H1 (cell line): ENCODE data around the gene MINPP1. TPM values are rescaled to one million over a fixed set of nuclear protein-coding genes. Genes with fewer than 3 reads are reported as not detected.

Source experiments
- CTCF ChIA-PET: fragments of 300-600 bp; sonication (Branson Sonifier 250); formaldehyde crosslinking; loops from one replicate; lab custom pipeline; 2021; ENCODE audit not compliant: partially characterized antibody; lab: Charles Lee
- POLR2A ChIA-PET: fragments of 300-600 bp; sonication (Branson Sonifier 250); formaldehyde crosslinking; loops from one replicate; lab custom pipeline; 2021; ENCODE audit warnings: inconsistent platforms; ENCODE audit not compliant: partially characterized antibody; lab: Charles Lee
- DNase-seq, 2 experiments: peaks; one replicate each; pipeline versions ENCODE4 v3.0.0 to v3.0.0-alpha.2; 2010 to 2022; ENCODE audit warnings: low spot score in 2 of 2, low read depth in 1 of 2, mixed read lengths in 1 of 2
- FAIRE-seq: peaks from 2 replicates; lab custom pipeline; 2011; peaks lifted over from hg19 to GRCh38; lab: Jason Lieb, UNC
- H2AFZ ChIP-seq: 2 replicates; pipeline ENCODE4 v1.8.1; 2012; ENCODE audit warnings: low read length, inconsistent platforms
- H2AK5ac ChIP-seq: 2 replicates; pipeline ENCODE4 v1.6.1; 2013; ENCODE audit warnings: low read depth, low read length
- H2BK120ac ChIP-seq: replicated peaks from 2 replicates; pipeline ENCODE3; 2013; ENCODE audit warnings: low read depth, low read length, inconsistent platforms
- H2BK12ac ChIP-seq: 2 replicates; pipeline ENCODE4 v1.6.1; 2013; ENCODE audit warnings: low read depth, low read length
- H2BK15ac ChIP-seq: 2 replicates; pipeline ENCODE4 v1.6.1; 2013; ENCODE audit warnings: low read length
- H2BK20ac ChIP-seq: 2 replicates; pipeline ENCODE4 v1.6.1; 2013; ENCODE audit warnings: low read length
- H2BK5ac ChIP-seq: 2 replicates; pipeline ENCODE4 v1.6.1; 2013; ENCODE audit warnings: low read depth, low read length
- H3K14ac ChIP-seq: 2 replicates; pipeline ENCODE4 v1.6.1; 2013; ENCODE audit warnings: inconsistent platforms; ENCODE audit not compliant: insufficient read length
- H3K18ac ChIP-seq: 2 replicates; pipeline ENCODE4 v1.6.1; 2013; ENCODE audit warnings: low read length; ENCODE audit errors: extremely low read depth
- H3K23ac ChIP-seq: 2 replicates; pipeline ENCODE4 v1.6.1; 2013; ENCODE audit warnings: inconsistent platforms; ENCODE audit not compliant: insufficient read length
- H3K23me2 ChIP-seq: 2 replicates; pipeline ENCODE4 v1.6.1; 2013; ENCODE audit warnings: low read depth, low read length
- H3K27ac ChIP-seq: 2 replicates; pipeline ENCODE4 v1.6.1; 2011; ENCODE audit warnings: low read depth, low read length, inconsistent platforms
- H3K27me3 ChIP-seq, 4 experiments: replicated peaks in 1 of 4; 1 replicate in 1 of 4; 2 replicates in 3 of 4; pipeline versions ENCODE4 v1.6.1 to v1.8.1; 2011 to 2013; ENCODE audit warnings: low read length in 3 of 4, mild to moderate bottlenecking in 3 of 4, inconsistent platforms in 2 of 4, mixed read lengths in 2 of 4, moderate library complexity in 1 of 4; ENCODE audit not compliant: control insufficient read depth in 3 of 4, insufficient read depth in 3 of 4; ENCODE audit errors: extremely low read depth in 1 of 4
- H3K36me3 ChIP-seq, 4 experiments: 2 replicates each; pipeline versions ENCODE4 v1.6.1 to v1.8.1; 2011 to 2013; ENCODE audit warnings: mild to moderate bottlenecking in 4 of 4, low read length in 3 of 4, moderate library complexity in 2 of 4, control low read depth in 1 of 4, inconsistent platforms in 1 of 4; ENCODE audit not compliant: insufficient read depth in 4 of 4, control insufficient read depth in 2 of 4
- H3K4ac ChIP-seq: replicated peaks from 2 replicates; pipeline ENCODE3; 2013; ENCODE audit warnings: low read length, low read depth, mixed read lengths, inconsistent platforms; ENCODE audit not compliant: insufficient read length
- H3K4me1 ChIP-seq, 4 experiments: replicated peaks in 1 of 4; 1 replicate in 1 of 4; 2 replicates in 3 of 4; pipeline versions ENCODE4 v1.6.1 to v1.8.1; 2011 to 2013; ENCODE audit warnings: low read length in 3 of 4, inconsistent platforms in 2 of 4, mixed read lengths in 1 of 4; ENCODE audit not compliant: insufficient read depth in 4 of 4, control insufficient read depth in 3 of 4
- H3K4me2 ChIP-seq, 2 experiments: 2 replicates each; pipeline versions ENCODE4 v1.6.1 to v1.8.1; 2011 to 2013; ENCODE audit warnings: low read depth in 2 of 2, low read length in 2 of 2, control low read depth in 1 of 2, inconsistent platforms in 1 of 2, mild to moderate bottlenecking in 1 of 2; ENCODE audit not compliant: insufficient read depth in 1 of 2
- H3K4me3 ChIP-seq, 4 experiments: fragments of 200-600, 300-600 bp in 1 of 4; sonication (generic), shearing (Covaris generic), sonication (Bioruptor Twin) in 1 of 4; 2 replicates each; pipeline versions ENCODE4 v1.5.1 to v1.8.1; 2011 to 2016; ENCODE audit warnings: low read length in 4 of 4, low read depth in 3 of 4, control low read depth in 2 of 4, inconsistent platforms in 2 of 4, mild to moderate bottlenecking in 2 of 4, mixed read lengths in 1 of 4, moderate library complexity in 1 of 4; ENCODE audit not compliant: insufficient read depth in 2 of 4; ENCODE audit errors: extremely low read depth in 1 of 4
- H3K56ac ChIP-seq: replicated peaks from 2 replicates; pipeline ENCODE3; 2013; ENCODE audit warnings: low read depth, mild to moderate bottlenecking, mixed read lengths, low read length, inconsistent platforms; ENCODE audit not compliant: insufficient read length
- H3K79me1 ChIP-seq: 2 replicates; pipeline ENCODE4 v1.6.1; 2013; ENCODE audit warnings: low read depth, low read length, control low read depth
- H3K79me2 ChIP-seq, 2 experiments: 2 replicates each; pipeline versions ENCODE4 v1.6.1 to v1.8.1; 2012 to 2013; ENCODE audit warnings: low read length in 2 of 2, mild to moderate bottlenecking in 2 of 2, inconsistent platforms in 1 of 2; ENCODE audit not compliant: insufficient read depth in 2 of 2, control insufficient read depth in 1 of 2
- H3K9ac ChIP-seq, 4 experiments: replicated peaks in 1 of 4; 1 replicate in 1 of 4; 2 replicates in 3 of 4; pipeline versions ENCODE4 v1.6.1 to v1.8.1; 2011 to 2013; ENCODE audit warnings: low read depth in 3 of 4, low read length in 3 of 4, control low read depth in 2 of 4, mild to moderate bottlenecking in 2 of 4, moderate library complexity in 2 of 4, inconsistent platforms in 1 of 4; ENCODE audit errors: extremely low read depth in 1 of 4
- H3K9me3 ChIP-seq, 2 experiments: 2 replicates each; pipeline versions ENCODE4 v1.6.1 to v1.8.1; 2012 to 2013; ENCODE audit warnings: mild to moderate bottlenecking in 2 of 2, moderate library complexity in 2 of 2, control low read depth in 1 of 2, inconsistent platforms in 1 of 2, low read depth in 1 of 2, low read length in 1 of 2, mixed read lengths in 1 of 2; ENCODE audit not compliant: insufficient read depth in 2 of 2
- H4K20me1 ChIP-seq, 2 experiments: replicated peaks in 1 of 2; 2 replicates each; pipeline versions ENCODE3 to v1.8.1; 2011 to 2013; ENCODE audit warnings: inconsistent platforms in 2 of 2, low read length in 2 of 2, mild to moderate bottlenecking in 1 of 2; ENCODE audit not compliant: insufficient read depth in 2 of 2, control insufficient read depth in 1 of 2
- H4K5ac ChIP-seq: 2 replicates; pipeline ENCODE4 v1.6.1; 2013; ENCODE audit warnings: low read length, low read depth, mixed read lengths, inconsistent platforms; ENCODE audit not compliant: insufficient read length
- H4K8ac ChIP-seq: 2 replicates; pipeline ENCODE4 v1.8.0; 2013; ENCODE audit warnings: mild to moderate bottlenecking, moderate library complexity, low read length, inconsistent platforms; ENCODE audit not compliant: insufficient read depth; ENCODE audit errors: extremely low read depth
- H4K91ac ChIP-seq: replicated peaks from 2 replicates; pipeline ENCODE3; 2013; ENCODE audit warnings: low read length, mixed read lengths, inconsistent platforms; ENCODE audit not compliant: insufficient read length
- CBX8 ChIP-seq: fragments of 300-800, 300-1000 bp; sonication (generic); IDR thresholded peaks from 2 replicates; pipeline ENCODE4 v1.7.1; 2016; ENCODE audit warnings: low read depth, low read length, borderline replicate concordance
- E2F6 ChIP-seq: IDR thresholded peaks from 2 replicates; pipeline ENCODE4 v1.6.1; 2012; ENCODE audit warnings: inconsistent platforms
- JUND ChIP-seq: IDR thresholded peaks from 2 replicates; pipeline ENCODE4 v1.6.1; 2011; ENCODE audit warnings: mild to moderate bottlenecking, improper control_type of control experiment, low read length
- POLR2A ChIP-seq, 2 experiments: IDR thresholded peaks; 1 replicate in 1 of 2; 2 replicates in 1 of 2; pipeline ENCODE4 v1.6.1; 2011; ENCODE audit warnings: low read depth in 2 of 2, low read length in 2 of 2, mild to moderate bottlenecking in 2 of 2; ENCODE audit errors: control extremely low read depth in 1 of 2
- RNF2 ChIP-seq: fragments of 200-900, 300-1000 bp; sonication (generic); IDR thresholded peaks from 2 replicates; pipeline ENCODE4 v1.7.1; 2016; ENCODE audit warnings: borderline replicate concordance, low read depth, mild to moderate bottlenecking, antibody characterized with exemption, low read length; ENCODE audit not compliant: poor library complexity, severe bottlenecking; ENCODE audit errors: missing control alignments
- TAF1 ChIP-seq: IDR thresholded peaks from 2 replicates; pipeline ENCODE4 v1.6.1; 2011; ENCODE audit warnings: mild to moderate bottlenecking, low read depth, low read length
- TCF12 ChIP-seq: IDR thresholded peaks from 2 replicates; pipeline ENCODE4 v1.6.1; 2011; ENCODE audit warnings: low read depth, mild to moderate bottlenecking, low read length
- WGBS, 2 experiments: shearing (Covaris generic) in 1 of 2; methylation state at CpG; one replicate each; pipeline versions ENCODE4 v1.1.6 to v1.1.7; 2013 to 2015; ENCODE audit warnings: low lambda C conversion rate in 2 of 2, mixed read lengths in 2 of 2, inconsistent platforms in 1 of 2, low coverage in 1 of 2, missing lambda C conversion rate in 1 of 2; ENCODE audit not compliant: insufficient replicate concordance in 2 of 2, insufficient coverage in 1 of 2, insufficient read length in 1 of 2; ENCODE audit errors: extremely low coverage in 1 of 2, missing lambda C conversion rate in 1 of 2; 5-methylcytosine and 5-hydroxymethylcytosine counted together
- polyA plus RNA-seq, 7 experiments: library from polyadenylated mRNA; depleted of rRNA in 3 of 7; stranded (reverse) in 5 of 7; unstranded in 2 of 7; fragments of >200 nt in 5 of 7; fragments of 200-250 nt in 2 of 7; gene quantifications; 1 replicate in 5 of 7; 2 replicates in 1 of 7; 4 replicates in 1 of 7; pipeline versions ENCODE4 v1.2.1 to v1.2.3, GENCODE V29; 2011 to 2013; ENCODE audit warnings: missing spikeins in 2 of 7, mixed read lengths in 2 of 7
- total RNA-seq: library from RNA; stranded (reverse); fragmentation: NEBNext Ultra II Directional; extraction: Animal tissue kit (Norgen Biotek cat#: 25700); gene quantifications from 2 replicates; pipeline ENCODE4 v1.2.1, GENCODE V29; 2021
- TF ChIP-seq, protein P1 (sequence below): IDR thresholded peaks from 2 replicates; pipeline ENCODE4 v1.6.1; 2012; ENCODE audit warnings: inconsistent platforms

The MINPP1 gene
- total and polyA plus RNA-seq, 2 of the 8 experiments (the other 6 are each of a cell fraction or from before 2014, with no cell fraction given): 13.6 to 27.2 TPM

- no peak overlapping the region for H3K18ac ChIP-seq
- peaks cover 0 to 9% (median 0%) of the 10 kb centered on the region in 4 experiments; a peak in 3 of 7 replicates for H3K4me1 ChIP-seq
- H3K4me2 ChIP-seq: no peak overlapping the region
- WGBS, 2 experiments: 93% methylated on average over 7 of the region's 7 CpGs; no CpG with 5 or more reads in 1 of the 2 experiments
- H3K9ac ChIP-seq: no peak overlapping the region
- H3K79me2 ChIP-seq: no peaks in the 10 kb centered on the region; a peak in 2 of 4 replicates
- no peak overlapping the region for H2BK120ac ChIP-seq
- no peak overlapping the region for H2BK15ac ChIP-seq
- no peak overlapping the region for H4K8ac ChIP-seq
- H4K91ac ChIP-seq: no peak overlapping the region
- H3K14ac ChIP-seq: no peak overlapping the region
- no peak overlapping the region for H3K23ac ChIP-seq
- no peak overlapping the region for H2BK12ac ChIP-seq
- H3K56ac ChIP-seq: no peak overlapping the region
- H4K20me1 ChIP-seq: no peaks in the 10 kb centered on the region
- ChIA-PET CTCF (no interaction called here), POLR2A (no interaction called here)
- H2AK5ac ChIP-seq: no peak overlapping the region; the same call in 1 of the 2 replicates
- peaks cover 11 to 14% of the 10 kb centered on the region in 2 experiments for H3K9me3 ChIP-seq
- DNase-seq (no peak), FAIRE-seq (no peak)
- peaks cover 0 to 32% (median 15%) of the 10 kb centered on the region in 4 experiments; a peak in 4 of 8 replicates for H3K36me3 ChIP-seq
- H3K4ac ChIP-seq: no peak overlapping the region
- no peaks in the 10 kb centered on the region for H3K79me1 ChIP-seq
- no peak overlapping the region for H2BK20ac ChIP-seq
- no peak overlapping the region for H4K5ac ChIP-seq
- H3K27me3 ChIP-seq: no peaks in the 10 kb centered on the region
- H3K23me2 ChIP-seq: no peaks in the 10 kb centered on the region
- no peak overlapping the region for H2BK5ac ChIP-seq
- no peak overlapping the region for H3K4me3 ChIP-seq
- no peak overlapping the region for H3K27ac ChIP-seq
- no peak overlapping the region for H2AFZ ChIP-seq
- no peak for TF ChIP-seq RNF2
- TF ChIP-seq JUND: no peak
- TF ChIP-seq, protein P1, sequence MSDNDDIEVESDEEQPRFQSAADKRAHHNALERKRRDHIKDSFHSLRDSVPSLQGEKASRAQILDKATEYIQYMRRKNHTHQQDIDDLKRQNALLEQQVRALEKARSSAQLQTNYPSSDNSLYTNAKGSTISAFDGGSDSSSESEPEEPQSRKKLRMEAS: no peak
- no peak for TF ChIP-seq TCF12
- no peak for TF ChIP-seq E2F6
- TF ChIP-seq TAF1: no peak
- no peak for TF ChIP-seq CBX8
- no peak for TF ChIP-seq POLR2A (IDR thresholded peaks at IDR 0.05; ENCODE audit: control extremely low read depth in 1 of 2, low read depth in 2 of 2, low read length in 2 of 2)
Measured at GRCh38 chr10:87546210-87546609, 41.5 kb downstream of the MINPP1 start.
